Endodermal cell (in vitro differentiated cells): ENCODE data around the gene OR8B12. TPM values are rescaled to one million over a fixed set of nuclear protein-coding genes. Genes with fewer than 3 reads are reported as not detected.

Source experiments
- DNase-seq: peaks from one replicate; pipeline ENCODE4 v3.0.0-alpha.2; 2017
- H3K27ac ChIP-seq: 2 replicates; pipeline ENCODE4 v1.5.1; 2013; ENCODE audit warnings: mild to moderate bottlenecking, low read depth, low read length, moderate library complexity
- H3K27me3 ChIP-seq: 2 replicates; pipeline ENCODE4 v1.6.1; 2013; ENCODE audit warnings: mild to moderate bottlenecking, low read length, moderate library complexity; ENCODE audit not compliant: insufficient read depth, control insufficient read depth, poor library complexity, severe bottlenecking
- H3K36me3 ChIP-seq: 2 replicates; pipeline ENCODE4 v1.7.0; 2013; ENCODE audit warnings: mild to moderate bottlenecking, low read length, moderate library complexity; ENCODE audit not compliant: control insufficient read depth, insufficient read depth
- H3K4me1 ChIP-seq: one replicate; pipeline ENCODE4 v1.7.0; 2013; ENCODE audit warnings: low read length; ENCODE audit not compliant: control insufficient read depth, insufficient read depth
- H3K4me3 ChIP-seq: 2 replicates; pipeline ENCODE4 v1.5.1; 2013; ENCODE audit warnings: mild to moderate bottlenecking, low read length, moderate library complexity
- H3K9ac ChIP-seq: 2 replicates; pipeline ENCODE4 v1.6.1; 2013; ENCODE audit warnings: mild to moderate bottlenecking, low read length, moderate library complexity; ENCODE audit not compliant: poor library complexity, severe bottlenecking; ENCODE audit errors: extremely low read depth
- H3K9me3 ChIP-seq: 2 replicates; pipeline ENCODE4 v1.6.1; 2013; ENCODE audit warnings: mild to moderate bottlenecking, low read length, moderate library complexity; ENCODE audit not compliant: control insufficient read depth
- H3K27ac Mint-ChIP-seq: 2 replicates; pipeline ENCODE4 v1.8.0; 2020; ENCODE audit warnings: mixed read lengths
- H3K27me3 Mint-ChIP-seq: 2 replicates; pipeline ENCODE4 v1.8.0; 2021; ENCODE audit warnings: mild to moderate bottlenecking, mixed read lengths; ENCODE audit not compliant: insufficient read depth
- H3K36me3 Mint-ChIP-seq: 2 replicates; pipeline ENCODE4 v1.8.0; 2020; ENCODE audit warnings: low read depth, mixed read lengths
- H3K4me1 Mint-ChIP-seq: 2 replicates; pipeline ENCODE4 v1.8.0; 2020; ENCODE audit warnings: mixed read lengths
- H3K4me3 Mint-ChIP-seq: 2 replicates; pipeline ENCODE4 v1.8.0; 2020; ENCODE audit warnings: mild to moderate bottlenecking, moderate library complexity, mixed read lengths
- H3K9me3 Mint-ChIP-seq: 2 replicates; pipeline ENCODE4 v1.8.0; 2020; ENCODE audit warnings: mild to moderate bottlenecking, mixed read lengths
- CTCF ChIP-seq: fragments of 200-600 bp; sonication (generic); conservative IDR thresholded peaks from 2 replicates; pipeline ENCODE4 v1.5.0; 2021; ENCODE audit warnings: antibody characterized with exemption, mild to moderate bottlenecking
- WGBS, 2 experiments: methylation state at CpG; one replicate each; pipeline versions ENCODE4 v1.1.5 to v1.1.7; 2013; ENCODE audit warnings: missing lambda C conversion rate in 2 of 2, mixed read lengths in 1 of 2; ENCODE audit not compliant: insufficient coverage in 1 of 2, insufficient read length in 1 of 2; 5-methylcytosine and 5-hydroxymethylcytosine counted together
- total RNA-seq, 2 donors: library from RNA; stranded (reverse); fragmentation: NEBNext Ultra II Directional in 1 of 2; extraction: Animal tissue kit (Norgen Biotek cat#: 25700) in 1 of 2; gene quantifications; 2 replicates in 1 of 2; 3 replicates in 1 of 2; pipeline ENCODE4 v1.2.1, GENCODE V29; 2021

The OR8B12 gene
- total RNA-seq, 2 donors from 2014 or later = not detected

GRCh38 chr11:124556828-124557227, 13.4 kb upstream of the OR8B12 start:
- Mint-ChIP-seq H3K4me3 (no peak overlapping the region), H3K27me3 (peaks cover 12% of the 10 kb centered on the region), H3K4me1 (no peaks in the 10 kb centered on the region), H3K27ac (no peak overlapping the region), H3K9me3 (peaks cover 3% of the 10 kb centered on the region), H3K36me3 (no peaks in the 10 kb centered on the region)
- Histone ChIP-seq H3K27me3 (peaks cover 5% of the 10 kb centered on the region), H3K9me3 (no peaks in the 10 kb centered on the region), H3K4me1 (no peaks in the 10 kb centered on the region), H3K4me3 (no peak overlapping the region), H3K36me3 (no peaks in the 10 kb centered on the region), H3K9ac (no peak overlapping the region), H3K27ac (no peak overlapping the region)
- no peak for TF ChIP-seq CTCF
- WGBS, 2 experiments = 79 to 90% methylated on average over 2 of the region's 2 CpGs
- no peak for DNase-seq

DNA sequence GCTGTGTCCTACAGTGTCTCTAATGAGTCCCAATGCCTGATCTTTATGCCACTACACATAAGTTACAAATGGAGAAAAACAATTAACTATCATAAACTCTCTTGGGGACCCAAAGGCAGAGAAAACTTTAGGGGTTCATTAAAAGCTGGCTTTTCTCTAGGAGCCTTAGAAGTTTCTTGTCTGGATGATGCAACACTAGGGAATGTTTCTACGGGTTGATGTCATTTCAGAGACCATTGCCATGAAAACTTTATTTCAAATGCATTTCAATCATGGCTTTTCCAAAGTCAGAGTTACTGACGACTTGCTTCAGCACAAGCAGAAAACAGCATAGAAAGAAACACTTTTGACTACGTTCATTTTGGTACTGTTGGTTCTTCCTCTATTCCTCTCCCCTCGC, 8.5 kb upstream of the OR8B12 start:
- Mint-ChIP-seq H3K4me3 (no peak overlapping the region), H3K27me3 (peaks cover 2% of the 10 kb centered on the region), H3K36me3 (no peaks in the 10 kb centered on the region), H3K4me1 (no peaks in the 10 kb centered on the region), H3K9me3 (peaks cover 3% of the 10 kb centered on the region), H3K27ac (no peak overlapping the region)
- Histone ChIP-seq H3K27me3 (peaks cover 4% of the 10 kb centered on the region), H3K27ac (no peak overlapping the region), H3K4me1 (no peaks in the 10 kb centered on the region), H3K36me3 (no peaks in the 10 kb centered on the region), H3K9me3 (no peaks in the 10 kb centered on the region), H3K9ac (no peak overlapping the region), H3K4me3 (no peak overlapping the region)
- TF ChIP-seq CTCF = no peak
- WGBS, 2 experiments = 87 to 89% methylated on average over 4 of the region's 4 CpGs
- no peak for DNase-seq

- Histone ChIP-seq H3K36me3 (no peaks in the 10 kb centered on the region), H3K4me1 (no peaks in the 10 kb centered on the region), H3K27me3 (no peaks in the 10 kb centered on the region), H3K9ac (no peak overlapping the region), H3K4me3 (no peak overlapping the region), H3K27ac (no peak overlapping the region), H3K9me3 (no peaks in the 10 kb centered on the region)
- Mint-ChIP-seq H3K4me1 (no peaks in the 10 kb centered on the region), H3K4me3 (no peak overlapping the region), H3K9me3 (peaks cover 3% of the 10 kb centered on the region), H3K27ac (no peak overlapping the region), H3K36me3 (no peaks in the 10 kb centered on the region), H3K27me3 (peaks cover 2% of the 10 kb centered on the region)
- DNase-seq = no peak
- TF ChIP-seq CTCF = peak; percentile 66
- 79% methylated on average over 6 of the region's 6 CpGs for WGBS, 2 experiments
Observed at GRCh38 chr11:124551189-124551588, 7.7 kb upstream of the OR8B12 start.
